ENCODE results near the gene CADM1. TPM values are rescaled to one million over a fixed set of nuclear protein-coding genes. Genes with fewer than 3 reads are reported as not detected.
"Not testable (repeated sequence)": the region's sequence is repeated elsewhere in the genome, so short reads cannot be mapped to it uniquely, and the experiment has no call there.

CADM1 gene
- total and polyA plus RNA-seq, 2 experiments from 2014 or later = 48.4 to 54.3 TPM

GRCh38 chr11:115476463-115477286 is 27.5 kb downstream of the CADM1 start:
- Histone ChIP-seq H3K4me3 (no peak overlapping the region), H4K20me1 (ENCODE audit: insufficient read depth, poor library complexity, severe bottlenecking) (no peaks in the 10 kb centered on the region), H3K9me2 (replicated peaks; ENCODE audit: insufficient read depth) (no peaks in the 10 kb centered on the region), H3K4me2 (no peak overlapping the region), H3K36me3 (replicated peaks; ENCODE audit: insufficient read depth, low read depth) (no peaks in the 10 kb centered on the region), H3K27me3 (no peaks in the 10 kb centered on the region), H2AFZ (no peak overlapping the region), H3K79me2 (peaks cover 6% of the 10 kb centered on the region), H3K9me3 (ENCODE audit: low read depth) (no peaks in the 10 kb centered on the region), H3K4me1 (ENCODE audit: insufficient read depth) (no peaks in the 10 kb centered on the region), H3K27ac (no peak overlapping the region)
- no peak for TF ChIP-seq EZH2phosphoT487 (IDR thresholded peaks at IDR 0.05; ENCODE audit: low read depth, severe bottlenecking, unreplicated experiment)
- no peak for TF ChIP-seq CTCF (IDR thresholded peaks at IDR 0.05; ENCODE audit: poor library complexity)
- no peak for TF ChIP-seq EZH2 (IDR thresholded peaks at IDR 0.05; ENCODE audit: borderline replicate concordance)
- no peak for DNase-seq (ENCODE audit: low spot score)
- 36% methylated on average over 7 of the region's 7 CpGs for WGBS (ENCODE audit: low lambda C conversion rate, missing lambda C conversion rate)

DNA sequence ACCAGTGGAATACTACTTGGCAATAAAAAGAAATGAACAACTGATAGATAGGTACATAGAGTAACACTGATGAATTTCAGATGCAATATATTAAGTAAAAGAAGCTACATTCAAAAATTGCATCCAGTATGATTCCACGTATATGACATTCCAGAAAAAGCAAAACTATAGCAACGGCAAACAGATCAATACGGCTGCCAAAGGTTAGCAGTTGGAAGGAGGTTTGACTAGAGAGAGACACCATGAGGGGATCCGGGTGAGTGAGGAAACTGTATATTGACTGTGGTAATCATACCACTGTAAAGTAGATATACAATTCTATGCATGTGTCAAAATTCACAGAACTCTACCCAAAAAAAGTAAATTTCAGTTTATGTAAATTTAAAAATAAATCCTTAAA is 28.7 kb downstream of the CADM1 start:
- H3K9me3 ChIP-seq (ENCODE audit: low read depth) = no peaks in the 10 kb centered on the region
- no peak overlapping the region for H3K4me2 ChIP-seq
- H4K20me1 ChIP-seq (ENCODE audit: insufficient read depth, poor library complexity, severe bottlenecking) = no peaks in the 10 kb centered on the region
- no peak overlapping the region for H3K4me3 ChIP-seq
- 76% methylated on average over 4 of the region's 4 CpGs for WGBS (ENCODE audit: low lambda C conversion rate, missing lambda C conversion rate)
- H3K27me3 ChIP-seq = no peaks in the 10 kb centered on the region
- DNase-seq (ENCODE audit: low spot score) = no peak
- no peaks in the 10 kb centered on the region for H3K36me3 ChIP-seq (replicated peaks; ENCODE audit: insufficient read depth, low read depth)
- peaks cover 6% of the 10 kb centered on the region for H3K79me2 ChIP-seq
- H3K4me1 ChIP-seq (ENCODE audit: insufficient read depth) = no peaks in the 10 kb centered on the region
- no peaks in the 10 kb centered on the region for H3K9me2 ChIP-seq (replicated peaks; ENCODE audit: insufficient read depth)
- TF ChIP-seq CTCF (IDR thresholded peaks at IDR 0.05; ENCODE audit: poor library complexity) = no peak
- TF ChIP-seq EZH2 (IDR thresholded peaks at IDR 0.05; ENCODE audit: borderline replicate concordance) = no peak
- no peak for TF ChIP-seq EZH2phosphoT487 (IDR thresholded peaks at IDR 0.05; ENCODE audit: low read depth, severe bottlenecking, unreplicated experiment)
- no peak overlapping the region for H3K27ac ChIP-seq
- H2AFZ ChIP-seq = no peak overlapping the region

GRCh38 chr11:115474306-115474705 is 29.9 kb downstream of the CADM1 start:
- not testable (repeated sequence) for H3K27me3 ChIP-seq; H3K4me2 ChIP-seq; H3K36me3 ChIP-seq (replicated peaks; ENCODE audit: insufficient read depth, low read depth); DNase-seq (ENCODE audit: low spot score); H4K20me1 ChIP-seq (ENCODE audit: insufficient read depth, poor library complexity, severe bottlenecking); H3K9me3 ChIP-seq (ENCODE audit: low read depth); H3K4me1 ChIP-seq (ENCODE audit: insufficient read depth); H3K27ac ChIP-seq; H3K79me2 ChIP-seq; H3K9me2 ChIP-seq (replicated peaks; ENCODE audit: insufficient read depth); H3K4me3 ChIP-seq; H2AFZ ChIP-seq
- 95% methylated on average over 3 of the region's 3 CpGs for WGBS (ENCODE audit: low lambda C conversion rate, missing lambda C conversion rate)

GRCh38 chr11:115473167-115473566 is 31.0 kb downstream of the CADM1 start:
- WGBS (ENCODE audit: low lambda C conversion rate, missing lambda C conversion rate) = 96% methylated on average over 8 of the region's 8 CpGs
- Histone ChIP-seq H3K4me1 (ENCODE audit: insufficient read depth) (no peaks in the 10 kb centered on the region), H3K9me2 (replicated peaks; ENCODE audit: insufficient read depth) (no peaks in the 10 kb centered on the region), H3K27ac (no peak overlapping the region), H3K4me2 (no peak overlapping the region), H3K27me3 (no peaks in the 10 kb centered on the region), H3K79me2 (peaks cover 6% of the 10 kb centered on the region), H3K4me3 (no peak overlapping the region), H3K36me3 (replicated peaks; ENCODE audit: insufficient read depth, low read depth) (no peaks in the 10 kb centered on the region), H4K20me1 (ENCODE audit: insufficient read depth, poor library complexity, severe bottlenecking) (no peaks in the 10 kb centered on the region), H2AFZ (no peak overlapping the region), H3K9me3 (ENCODE audit: low read depth) (no peaks in the 10 kb centered on the region)
- TF ChIP-seq CTCF (IDR thresholded peaks at IDR 0.05; ENCODE audit: poor library complexity) (no peak), EZH2phosphoT487 (IDR thresholded peaks at IDR 0.05; ENCODE audit: low read depth, severe bottlenecking, unreplicated experiment) (no peak), EZH2 (IDR thresholded peaks at IDR 0.05; ENCODE audit: borderline replicate concordance) (no peak)
- no peak for DNase-seq (ENCODE audit: low spot score)
